ENCODE data around the gene PLAC1. TPM values are rescaled to one million over a fixed set of nuclear protein-coding genes. Genes with fewer than 3 reads are reported as not detected.
A peak's percentile ranks its signal among the peaks of the same experiment; 100 is the strongest.

The PLAC1 gene
- total RNA-seq, 1 experiment from 2014 or later, result 0.51 TPM

GRCh38 chrX:134570509-134570846 lies 87.8 kb downstream of the PLAC1 start:
- H3K4me3 ChIP-seq (ENCODE audit: low read depth in 2 of 2, low read length in 2 of 2), result no peak overlapping the region
- H3K4me1 ChIP-seq (ENCODE audit: control insufficient read depth, insufficient read depth, low read length), result peaks cover 51% of the 10 kb centered on the region
- in situ Hi-C loops (cut with HindIII; ENCODE audit: low pct_unique_long_range_greater_than_20kb, low sequenced_read_pairs) (no loop called here), intact Hi-C loops (cut with micrococcal nuclease; ENCODE audit: unreplicated experiment) (no loop called here)
- peak; percentile 65 for ATAC-seq
- DNase-seq (ENCODE audit: low read depth, low spot score), result no peak
- no peaks in the 10 kb centered on the region for H3K9me3 ChIP-seq (ENCODE audit: control insufficient read depth, insufficient read depth, low read depth, low read length)
- TF ChIP-seq POLR2AphosphoS5 (IDR thresholded peaks at IDR 0.05; ENCODE audit: low read depth, low read length), result no peak
- no peak for TF ChIP-seq TCF7L2 (IDR thresholded peaks at IDR 0.05; ENCODE audit: low read depth, low read length)
- TF ChIP-seq, protein P1, sequence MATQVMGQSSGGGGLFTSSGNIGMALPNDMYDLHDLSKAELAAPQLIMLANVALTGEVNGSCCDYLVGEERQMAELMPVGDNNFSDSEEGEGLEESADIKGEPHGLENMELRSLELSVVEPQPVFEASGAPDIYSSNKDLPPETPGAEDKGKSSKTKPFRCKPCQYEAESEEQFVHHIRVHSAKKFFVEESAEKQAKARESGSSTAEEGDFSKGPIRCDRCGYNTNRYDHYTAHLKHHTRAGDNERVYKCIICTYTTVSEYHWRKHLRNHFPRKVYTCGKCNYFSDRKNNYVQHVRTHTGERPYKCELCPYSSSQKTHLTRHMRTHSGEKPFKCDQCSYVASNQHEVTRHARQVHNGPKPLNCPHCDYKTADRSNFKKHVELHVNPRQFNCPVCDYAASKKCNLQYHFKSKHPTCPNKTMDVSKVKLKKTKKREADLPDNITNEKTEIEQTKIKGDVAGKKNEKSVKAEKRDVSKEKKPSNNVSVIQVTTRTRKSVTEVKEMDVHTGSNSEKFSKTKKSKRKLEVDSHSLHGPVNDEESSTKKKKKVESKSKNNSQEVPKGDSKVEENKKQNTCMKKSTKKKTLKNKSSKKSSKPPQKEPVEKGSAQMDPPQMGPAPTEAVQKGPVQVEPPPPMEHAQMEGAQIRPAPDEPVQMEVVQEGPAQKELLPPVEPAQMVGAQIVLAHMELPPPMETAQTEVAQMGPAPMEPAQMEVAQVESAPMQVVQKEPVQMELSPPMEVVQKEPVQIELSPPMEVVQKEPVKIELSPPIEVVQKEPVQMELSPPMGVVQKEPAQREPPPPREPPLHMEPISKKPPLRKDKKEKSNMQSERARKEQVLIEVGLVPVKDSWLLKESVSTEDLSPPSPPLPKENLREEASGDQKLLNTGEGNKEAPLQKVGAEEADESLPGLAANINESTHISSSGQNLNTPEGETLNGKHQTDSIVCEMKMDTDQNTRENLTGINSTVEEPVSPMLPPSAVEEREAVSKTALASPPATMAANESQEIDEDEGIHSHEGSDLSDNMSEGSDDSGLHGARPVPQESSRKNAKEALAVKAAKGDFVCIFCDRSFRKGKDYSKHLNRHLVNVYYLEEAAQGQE (IDR thresholded peaks at IDR 0.05; ENCODE audit: insufficient read depth in 1 of 2, low read depth in 2 of 2, low read length in 1 of 2), result no peak
- no peak for TF ChIP-seq SIN3A (IDR thresholded peaks at IDR 0.05; ENCODE audit: borderline replicate concordance, insufficient read depth, low read depth, low read length)
- TF ChIP-seq, protein P2, sequence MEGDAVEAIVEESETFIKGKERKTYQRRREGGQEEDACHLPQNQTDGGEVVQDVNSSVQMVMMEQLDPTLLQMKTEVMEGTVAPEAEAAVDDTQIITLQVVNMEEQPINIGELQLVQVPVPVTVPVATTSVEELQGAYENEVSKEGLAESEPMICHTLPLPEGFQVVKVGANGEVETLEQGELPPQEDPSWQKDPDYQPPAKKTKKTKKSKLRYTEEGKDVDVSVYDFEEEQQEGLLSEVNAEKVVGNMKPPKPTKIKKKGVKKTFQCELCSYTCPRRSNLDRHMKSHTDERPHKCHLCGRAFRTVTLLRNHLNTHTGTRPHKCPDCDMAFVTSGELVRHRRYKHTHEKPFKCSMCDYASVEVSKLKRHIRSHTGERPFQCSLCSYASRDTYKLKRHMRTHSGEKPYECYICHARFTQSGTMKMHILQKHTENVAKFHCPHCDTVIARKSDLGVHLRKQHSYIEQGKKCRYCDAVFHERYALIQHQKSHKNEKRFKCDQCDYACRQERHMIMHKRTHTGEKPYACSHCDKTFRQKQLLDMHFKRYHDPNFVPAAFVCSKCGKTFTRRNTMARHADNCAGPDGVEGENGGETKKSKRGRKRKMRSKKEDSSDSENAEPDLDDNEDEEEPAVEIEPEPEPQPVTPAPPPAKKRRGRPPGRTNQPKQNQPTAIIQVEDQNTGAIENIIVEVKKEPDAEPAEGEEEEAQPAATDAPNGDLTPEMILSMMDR (IDR thresholded peaks at IDR 0.05), result no peak
- ChIA-PET CTCF (interaction anchor here (0.6 to 0.8 kb wide), 2 partner anchors 36 to 194 kb away, joined by 4 to 9 read pairs; no protein-coding TSS in a partner anchor), POLR2A (interaction anchor here (0.6 kb wide), 1 partner anchor 290 kb away, joined by 3 read pairs; no protein-coding TSS in a partner anchor)
- no peak overlapping the region for H3K27ac ChIP-seq (ENCODE audit: low read length)
- no TSS peak for BruUV-seq (replicated peaks)
- no peaks in the 10 kb centered on the region for H3K36me3 ChIP-seq (ENCODE audit: control insufficient read depth, insufficient read depth, low read length)
- no peaks in the 10 kb centered on the region for H3K27me3 ChIP-seq (ENCODE audit: control insufficient read depth, insufficient read depth, low read length)

DNA sequence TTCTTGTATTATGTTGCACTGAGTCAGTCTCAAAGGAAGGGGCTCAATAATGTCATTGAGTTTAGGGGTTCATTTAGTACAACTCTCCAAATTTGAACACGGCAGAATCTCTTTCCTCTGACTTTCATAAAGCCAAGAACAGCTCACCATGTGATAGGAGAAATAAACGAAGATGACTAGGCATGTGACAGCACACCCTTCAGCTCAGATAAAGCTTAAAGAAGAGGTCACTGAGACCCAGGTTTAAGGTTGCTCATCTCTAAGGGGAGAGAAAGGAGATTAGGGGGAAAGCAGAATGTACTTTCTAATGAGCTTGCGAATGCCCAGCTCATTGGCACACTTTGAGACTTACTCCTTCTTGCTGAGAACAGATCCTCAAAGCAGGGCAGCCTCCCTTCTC lies 89.0 kb downstream of the PLAC1 start:
- DNase-seq (ENCODE audit: low read depth, low spot score), result no peak
- POLR2A ChIA-PET, result interaction anchor here (0.5 to 0.7 kb wide), 2 partner anchors 29 to 67 kb away, joined by 5 to 9 read pairs; no protein-coding TSS in a partner anchor

More for the DNA sequence above, 89.0 kb downstream of the PLAC1 start:
- intact Hi-C loops (cut with micrococcal nuclease; ENCODE audit: unreplicated experiment) (no loop called here), in situ Hi-C loops (cut with HindIII; ENCODE audit: low pct_unique_long_range_greater_than_20kb, low sequenced_read_pairs) (no loop called here)
- H3K36me3 ChIP-seq (ENCODE audit: control insufficient read depth, insufficient read depth, low read length), result no peaks in the 10 kb centered on the region
- peaks cover 51% of the 10 kb centered on the region for H3K4me1 ChIP-seq (ENCODE audit: control insufficient read depth, insufficient read depth, low read length)
- H3K27ac ChIP-seq (ENCODE audit: low read length), result peak overlapping the region; percentile 26; the same call in 1 of the 2 replicates
- ATAC-seq, result no peak
- H3K9me3 ChIP-seq (ENCODE audit: control insufficient read depth, insufficient read depth, low read depth, low read length), result no peaks in the 10 kb centered on the region
- H3K4me3 ChIP-seq (ENCODE audit: low read depth in 2 of 2, low read length in 2 of 2), result no peak overlapping the region
- no peak for TF ChIP-seq POLR2AphosphoS5 (IDR thresholded peaks at IDR 0.05; ENCODE audit: low read depth, low read length)
- TF ChIP-seq TCF7L2 (IDR thresholded peaks at IDR 0.05; ENCODE audit: low read depth, low read length), result no peak
- TF ChIP-seq, protein P1 (IDR thresholded peaks at IDR 0.05; ENCODE audit: insufficient read depth in 1 of 2, low read depth in 2 of 2, low read length in 1 of 2), result no peak
- TF ChIP-seq, protein P2 (IDR thresholded peaks at IDR 0.05), result no peak
- TF ChIP-seq SIN3A (IDR thresholded peaks at IDR 0.05; ENCODE audit: borderline replicate concordance, insufficient read depth, low read depth, low read length), result no peak
- no peaks in the 10 kb centered on the region for H3K27me3 ChIP-seq (ENCODE audit: control insufficient read depth, insufficient read depth, low read length)
- BruUV-seq (replicated peaks), result no TSS peak
- CTCF ChIA-PET, result interaction anchor here (1.0 kb wide), 1 partner anchor 16 kb away, joined by 5 read pairs; no protein-coding TSS in a partner anchor
